SW480 (cell line): ENCODE data around the gene CDK10.

ENCODE experiments used
- DNase-seq: peaks from one replicate; pipeline ENCODE4 v3.0.0-alpha.2; 2016; ENCODE audit warnings: low spot score

The CDK10 gene

GRCh38 chr16:89712274-89712781 is 25.8 kb downstream of the CDK10 start:
- DNase-seq, result no peak

- no peak for DNase-seq
Observed at GRCh38 chr16:89716493-89716892, 30.0 kb downstream of the CDK10 start.

GRCh38 chr16:89716916-89717687 is 30.6 kb downstream of the CDK10 start:
- DNase-seq, result no peak

- DNase-seq, result no peak
Observed at GRCh38 chr16:89717688-89718505, 31.4 kb downstream of the CDK10 start.

- DNase-seq, result no peak
Observed at GRCh38 chr16:89720551-89720812, 34.0 kb downstream of the CDK10 start.

GRCh38 chr16:89720813-89721545 is 34.5 kb downstream of the CDK10 start, which contains the start of the genes VPS9D1 and ZNF276:
Gene VPS9D1 (minus strand): TSS chr16:89720898. CDS start chr16:89720861, 37 bp downstream.
Gene ZNF276 (plus strand): TSS chr16:89721537. CDS start chr16:89721641, 104 bp downstream.
- peak; percentile 79 for DNase-seq

GRCh38 chr16:89721546-89722391 is 35.3 kb downstream of the CDK10 start:
- DNase-seq, result peak; percentile 53

GRCh38 chr16:89722392-89723278 is 36.1 kb downstream of the CDK10 start:
- peak; percentile 55 for DNase-seq

GRCh38 chr16:89723279-89724250 is 37.1 kb downstream of the CDK10 start:
- DNase-seq, result no peak

- DNase-seq, result no peak
Observed at GRCh38 chr16:89727406-89728120, 41.1 kb downstream of the CDK10 start.

GRCh38 chr16:89729293-89729692 is 42.8 kb downstream of the CDK10 start:
- DNase-seq, result no peak

GRCh38 chr16:89729863-89730593 is 43.5 kb downstream of the CDK10 start:
- no peak for DNase-seq

- DNase-seq, result no peak
Observed at GRCh38 chr16:89730610-89731234, 44.2 kb downstream of the CDK10 start.

GRCh38 chr16:89732142-89732917 is 45.8 kb downstream of the CDK10 start:
- DNase-seq, result no peak

- no peak for DNase-seq
Observed at GRCh38 chr16:89732918-89733242, 46.4 kb downstream of the CDK10 start.

- no peak for DNase-seq
Observed at GRCh38 chr16:89733322-89733721, 46.8 kb downstream of the CDK10 start.

- DNase-seq, result no peak
Observed at GRCh38 chr16:89733792-89734191, 47.3 kb downstream of the CDK10 start.
